Neural progenitor cell (in vitro differentiated cells): ENCODE data around the gene FRYL.

Source experiments
- CTCF ChIP-seq: fragments of 200-600 bp; sonication (generic); IDR thresholded peaks from 2 replicates; pipeline ENCODE4 v1.5.1; 2017; ENCODE audit warnings: antibody characterized with exemption, mild to moderate bottlenecking
- EZH2 ChIP-seq: fragments of 200-600 bp; sonication (generic); IDR thresholded peaks from 2 replicates; pipeline ENCODE4 v1.6.1; 2017; ENCODE audit warnings: antibody characterized with exemption, mild to moderate bottlenecking, moderate library complexity
- EZH2phosphoT487 ChIP-seq: fragments of 200-600 bp; sonication (generic); IDR thresholded peaks from 2 replicates; pipeline ENCODE4 v1.6.1; 2017; ENCODE audit warnings: antibody characterized with exemption

- no peak for TF ChIP-seq CTCF
- no peak for TF ChIP-seq EZH2phosphoT487
- no peak for TF ChIP-seq EZH2
Observed at GRCh38 chr4:48554606-48555005, 225.5 kb downstream of the FRYL start.
